ENCODE results near the gene TUBA3D.

DNA sequence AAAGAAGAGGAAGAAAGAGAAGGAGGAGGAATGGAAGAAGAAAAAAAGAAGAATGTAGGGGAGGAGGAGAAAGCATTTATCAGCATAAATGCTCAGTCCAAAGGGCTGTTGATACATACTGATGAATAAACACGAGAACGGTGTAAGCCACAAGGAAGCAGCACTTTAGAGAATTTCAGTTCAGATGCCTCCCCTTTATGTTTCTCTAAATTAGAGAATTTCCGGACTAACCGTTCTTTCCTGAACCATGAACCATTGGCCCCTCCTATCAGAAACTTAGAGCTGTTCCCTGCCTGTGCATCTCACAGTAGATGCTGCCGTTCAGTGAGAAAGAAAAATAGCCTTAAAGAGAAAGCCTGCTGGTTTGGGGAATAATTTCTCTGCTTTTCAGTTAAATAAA, 49.2 kb upstream of the TUBA3D start:
- TF ChIP-seq HOMEZ (CRISPR knock-in tag; IDR thresholded peaks at IDR 0.05; ENCODE audit: low read depth) (no peak), ZNF138 (CRISPR knock-in tag; IDR thresholded peaks at IDR 0.05; ENCODE audit: low read depth) (no peak), MYNN (CRISPR knock-in tag; IDR thresholded peaks at IDR 0.05; ENCODE audit: low read depth) (no peak), CTCF (CRISPR knock-in tag; IDR thresholded peaks at IDR 0.05) (no peak), POLR2G (IDR thresholded peaks at IDR 0.05; ENCODE audit: low read depth, low read length) (no peak), ZNF570 (CRISPR knock-in tag; IDR thresholded peaks at IDR 0.05; ENCODE audit: borderline replicate concordance) (no peak), ZNF225 (CRISPR knock-in tag; IDR thresholded peaks at IDR 0.05) (no peak), TOE1 (CRISPR knock-in tag; IDR thresholded peaks at IDR 0.05) (no peak), ZNF354B (CRISPR knock-in tag; IDR thresholded peaks at IDR 0.05) (no peak), TAF1 (CRISPR knock-in tag; IDR thresholded peaks at IDR 0.05) (no peak)
- TF ChIP-seq, protein P1, sequence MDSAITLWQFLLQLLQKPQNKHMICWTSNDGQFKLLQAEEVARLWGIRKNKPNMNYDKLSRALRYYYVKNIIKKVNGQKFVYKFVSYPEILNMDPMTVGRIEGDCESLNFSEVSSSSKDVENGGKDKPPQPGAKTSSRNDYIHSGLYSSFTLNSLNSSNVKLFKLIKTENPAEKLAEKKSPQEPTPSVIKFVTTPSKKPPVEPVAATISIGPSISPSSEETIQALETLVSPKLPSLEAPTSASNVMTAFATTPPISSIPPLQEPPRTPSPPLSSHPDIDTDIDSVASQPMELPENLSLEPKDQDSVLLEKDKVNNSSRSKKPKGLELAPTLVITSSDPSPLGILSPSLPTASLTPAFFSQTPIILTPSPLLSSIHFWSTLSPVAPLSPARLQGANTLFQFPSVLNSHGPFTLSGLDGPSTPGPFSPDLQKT (CRISPR knock-in tag; IDR thresholded peaks at IDR 0.05; ENCODE audit: borderline replicate concordance): no peak
- TF ChIP-seq, protein P2, sequence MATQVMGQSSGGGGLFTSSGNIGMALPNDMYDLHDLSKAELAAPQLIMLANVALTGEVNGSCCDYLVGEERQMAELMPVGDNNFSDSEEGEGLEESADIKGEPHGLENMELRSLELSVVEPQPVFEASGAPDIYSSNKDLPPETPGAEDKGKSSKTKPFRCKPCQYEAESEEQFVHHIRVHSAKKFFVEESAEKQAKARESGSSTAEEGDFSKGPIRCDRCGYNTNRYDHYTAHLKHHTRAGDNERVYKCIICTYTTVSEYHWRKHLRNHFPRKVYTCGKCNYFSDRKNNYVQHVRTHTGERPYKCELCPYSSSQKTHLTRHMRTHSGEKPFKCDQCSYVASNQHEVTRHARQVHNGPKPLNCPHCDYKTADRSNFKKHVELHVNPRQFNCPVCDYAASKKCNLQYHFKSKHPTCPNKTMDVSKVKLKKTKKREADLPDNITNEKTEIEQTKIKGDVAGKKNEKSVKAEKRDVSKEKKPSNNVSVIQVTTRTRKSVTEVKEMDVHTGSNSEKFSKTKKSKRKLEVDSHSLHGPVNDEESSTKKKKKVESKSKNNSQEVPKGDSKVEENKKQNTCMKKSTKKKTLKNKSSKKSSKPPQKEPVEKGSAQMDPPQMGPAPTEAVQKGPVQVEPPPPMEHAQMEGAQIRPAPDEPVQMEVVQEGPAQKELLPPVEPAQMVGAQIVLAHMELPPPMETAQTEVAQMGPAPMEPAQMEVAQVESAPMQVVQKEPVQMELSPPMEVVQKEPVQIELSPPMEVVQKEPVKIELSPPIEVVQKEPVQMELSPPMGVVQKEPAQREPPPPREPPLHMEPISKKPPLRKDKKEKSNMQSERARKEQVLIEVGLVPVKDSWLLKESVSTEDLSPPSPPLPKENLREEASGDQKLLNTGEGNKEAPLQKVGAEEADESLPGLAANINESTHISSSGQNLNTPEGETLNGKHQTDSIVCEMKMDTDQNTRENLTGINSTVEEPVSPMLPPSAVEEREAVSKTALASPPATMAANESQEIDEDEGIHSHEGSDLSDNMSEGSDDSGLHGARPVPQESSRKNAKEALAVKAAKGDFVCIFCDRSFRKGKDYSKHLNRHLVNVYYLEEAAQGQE (IDR thresholded peaks at IDR 0.05; ENCODE audit: borderline replicate concordance in 1 of 2, low read depth in 1 of 2, low read length in 2 of 2): no peak

Data from HepG2 (cell line).